Stimulated activated CD8-positive, alpha-beta memory T cell treated with anti-CD3 and anti-CD28 coated beads, Interleukin-12 subunit alpha, Interleukin-12 subunit beta, amount 100 ng/mL, for 24 hours (primary cell): ENCODE results near the gene ZNF148.
"Not testable (repeated sequence)": the region's sequence is repeated elsewhere in the genome, so short reads cannot be mapped to it uniquely, and the experiment has no call there.

Source experiments
- DNase-seq: peaks from one replicate; pipeline ENCODE4 v3.0.0-alpha.2; 2020; ENCODE audit errors: extremely low read depth

ZNF148 gene, protein sequence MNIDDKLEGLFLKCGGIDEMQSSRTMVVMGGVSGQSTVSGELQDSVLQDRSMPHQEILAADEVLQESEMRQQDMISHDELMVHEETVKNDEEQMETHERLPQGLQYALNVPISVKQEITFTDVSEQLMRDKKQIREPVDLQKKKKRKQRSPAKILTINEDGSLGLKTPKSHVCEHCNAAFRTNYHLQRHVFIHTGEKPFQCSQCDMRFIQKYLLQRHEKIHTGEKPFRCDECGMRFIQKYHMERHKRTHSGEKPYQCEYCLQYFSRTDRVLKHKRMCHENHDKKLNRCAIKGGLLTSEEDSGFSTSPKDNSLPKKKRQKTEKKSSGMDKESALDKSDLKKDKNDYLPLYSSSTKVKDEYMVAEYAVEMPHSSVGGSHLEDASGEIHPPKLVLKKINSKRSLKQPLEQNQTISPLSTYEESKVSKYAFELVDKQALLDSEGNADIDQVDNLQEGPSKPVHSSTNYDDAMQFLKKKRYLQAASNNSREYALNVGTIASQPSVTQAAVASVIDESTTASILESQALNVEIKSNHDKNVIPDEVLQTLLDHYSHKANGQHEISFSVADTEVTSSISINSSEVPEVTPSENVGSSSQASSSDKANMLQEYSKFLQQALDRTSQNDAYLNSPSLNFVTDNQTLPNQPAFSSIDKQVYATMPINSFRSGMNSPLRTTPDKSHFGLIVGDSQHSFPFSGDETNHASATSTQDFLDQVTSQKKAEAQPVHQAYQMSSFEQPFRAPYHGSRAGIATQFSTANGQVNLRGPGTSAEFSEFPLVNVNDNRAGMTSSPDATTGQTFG

DNA sequence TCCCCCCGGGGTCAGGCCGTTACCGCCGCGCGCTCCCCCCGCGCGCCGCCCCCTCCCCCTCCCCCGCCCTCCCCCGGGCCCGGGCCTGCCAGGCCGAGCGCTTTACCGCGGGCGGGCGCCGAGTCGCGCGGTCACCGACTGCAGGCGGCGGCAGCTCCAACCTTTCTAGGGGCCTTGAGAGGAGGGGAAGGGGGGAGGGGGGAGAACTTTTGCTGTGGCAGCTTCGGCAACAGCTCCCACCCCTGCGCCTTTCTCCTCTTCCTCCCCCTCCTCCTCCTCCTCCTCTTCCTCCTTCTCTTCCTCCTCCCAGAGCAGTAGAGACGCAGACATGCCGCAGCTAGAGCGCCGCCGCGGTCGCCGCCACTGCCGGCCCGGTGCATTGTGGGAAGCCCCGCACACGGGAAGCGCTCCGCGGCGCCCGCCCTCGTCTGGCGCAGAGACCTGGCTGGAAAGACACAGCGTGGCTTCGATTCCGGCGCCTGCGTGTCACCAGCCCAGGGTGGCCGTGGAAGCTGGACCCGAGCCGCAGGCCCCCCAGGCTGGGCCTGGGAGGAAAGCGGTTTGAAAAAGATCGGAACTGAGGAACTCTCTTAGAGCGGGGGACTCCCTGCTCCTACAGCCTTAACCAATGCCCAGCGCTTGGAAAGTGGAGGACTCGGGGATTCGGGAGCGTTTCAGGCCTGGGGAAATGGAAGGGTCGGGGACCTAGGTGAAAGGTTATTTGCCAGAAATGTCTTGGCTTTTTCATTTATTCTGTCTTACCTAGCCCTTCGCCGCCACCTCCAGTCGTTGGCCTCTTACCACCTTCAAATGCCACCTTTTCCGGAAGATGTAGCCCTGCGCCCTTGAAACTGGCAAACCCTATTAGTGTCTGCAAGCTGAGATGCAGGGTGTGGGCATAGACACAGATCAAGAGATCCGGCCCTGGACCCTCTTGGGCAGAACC lies at the start of gene ZNF148:
TSS of gene ZNF148 (minus strand) at position 330 of the 946 bp plus-strand sequence. CDS start 61,685 bp downstream, outside the sequence.
- peak; percentile 78 for DNase-seq

DNA sequence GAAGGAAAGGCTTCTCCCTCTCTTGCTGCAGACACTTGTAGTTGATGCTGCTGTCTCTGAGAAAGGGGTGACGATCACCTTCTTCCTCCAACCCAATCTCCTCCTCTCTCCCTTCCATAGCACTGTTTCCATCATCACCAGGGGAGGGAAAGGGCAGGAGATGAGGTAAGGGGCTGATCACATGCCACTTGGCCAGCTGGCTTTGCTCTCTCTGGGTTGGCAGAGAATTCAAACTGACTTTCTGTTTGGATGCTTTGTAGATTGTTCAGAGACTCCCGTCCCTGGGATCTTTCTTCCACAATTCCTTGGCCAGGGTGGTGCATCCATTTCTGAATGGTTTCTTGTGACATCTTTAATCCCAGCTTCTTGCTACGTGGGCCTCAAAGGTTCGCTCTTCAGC lies 43.2 kb upstream of the ZNF148 start:
- DNase-seq, result no peak

DNA sequence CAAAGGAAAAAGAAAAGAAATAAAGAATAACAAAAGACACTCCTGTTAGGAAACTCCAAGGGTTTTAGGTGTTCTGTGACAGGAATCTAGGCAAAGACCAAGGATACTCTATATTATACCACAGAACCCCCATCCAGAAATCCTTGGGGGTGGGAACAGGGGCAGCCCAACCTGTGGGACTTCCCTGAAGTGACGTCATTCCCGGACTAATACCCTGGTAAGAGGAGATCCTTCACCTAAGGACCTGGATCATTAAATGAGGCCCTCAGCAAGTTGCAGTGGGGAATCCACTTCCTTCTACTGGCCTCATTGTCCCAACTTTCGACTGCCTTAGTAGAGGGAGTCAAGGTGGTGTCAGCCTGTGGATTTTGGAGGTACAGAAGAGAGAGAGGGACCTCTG lies 41.1 kb upstream of the ZNF148 start:
- no peak for DNase-seq

DNA sequence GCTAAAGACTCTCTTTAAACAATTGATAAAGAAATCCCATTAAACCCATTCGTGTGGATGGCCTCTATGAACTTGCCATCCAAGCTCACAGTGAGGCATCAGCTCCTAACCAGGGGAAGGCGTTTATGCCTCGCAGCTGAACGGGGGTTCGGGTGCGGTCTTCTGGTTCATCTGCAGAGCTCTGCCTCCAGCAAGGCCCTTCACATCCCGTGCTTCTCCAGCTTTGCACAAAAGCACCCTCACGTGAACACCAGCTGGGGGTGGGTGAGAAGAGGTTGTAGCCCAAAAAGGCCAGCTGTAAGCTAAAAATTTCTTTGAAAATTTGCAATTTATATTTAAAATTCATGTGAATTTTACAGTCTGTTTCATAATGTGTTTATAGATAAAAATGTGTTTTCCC lies 39.5 kb upstream of the ZNF148 start:
- no peak for DNase-seq

DNA sequence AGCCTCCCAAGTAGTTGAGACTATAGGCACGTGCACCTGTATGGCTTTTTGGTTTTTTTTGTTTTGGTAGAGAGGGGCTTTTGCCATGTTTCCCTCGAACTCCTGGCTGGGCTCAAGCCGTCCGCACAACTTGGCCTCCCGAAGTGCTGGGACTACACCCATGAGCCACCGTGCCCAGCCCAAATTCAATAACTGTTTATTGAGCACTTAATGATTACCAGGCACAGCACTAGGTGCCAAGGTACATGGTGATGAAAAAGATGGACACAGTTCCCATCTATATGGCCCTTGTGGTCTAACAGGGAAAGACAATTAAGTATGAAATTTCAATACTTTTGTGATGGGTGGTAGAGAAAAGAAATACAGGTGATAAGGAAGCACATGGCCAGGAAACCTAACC lies 35.8 kb upstream of the ZNF148 start:
- no peak for DNase-seq

DNA sequence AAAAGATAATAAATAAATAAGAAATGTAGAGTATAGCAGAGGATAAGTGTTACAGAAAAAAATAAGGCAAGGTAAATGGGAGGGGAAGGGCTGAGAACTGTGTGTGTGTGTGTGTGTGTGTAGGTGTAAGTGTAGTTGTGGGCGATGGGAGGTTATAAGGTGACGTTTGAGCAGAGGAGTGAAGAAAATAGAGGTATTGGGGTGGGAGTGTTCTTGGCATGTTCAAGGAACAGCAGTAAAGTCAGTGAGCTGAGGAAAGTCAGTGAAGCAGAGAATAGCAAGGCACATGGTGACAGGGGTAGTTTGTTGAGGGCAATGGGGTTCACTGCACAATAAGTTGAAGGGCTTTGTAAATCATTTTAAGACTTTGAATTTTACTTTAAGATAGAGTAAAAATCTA lies 30.9 kb upstream of the ZNF148 start:
- no peak for DNase-seq

DNA sequence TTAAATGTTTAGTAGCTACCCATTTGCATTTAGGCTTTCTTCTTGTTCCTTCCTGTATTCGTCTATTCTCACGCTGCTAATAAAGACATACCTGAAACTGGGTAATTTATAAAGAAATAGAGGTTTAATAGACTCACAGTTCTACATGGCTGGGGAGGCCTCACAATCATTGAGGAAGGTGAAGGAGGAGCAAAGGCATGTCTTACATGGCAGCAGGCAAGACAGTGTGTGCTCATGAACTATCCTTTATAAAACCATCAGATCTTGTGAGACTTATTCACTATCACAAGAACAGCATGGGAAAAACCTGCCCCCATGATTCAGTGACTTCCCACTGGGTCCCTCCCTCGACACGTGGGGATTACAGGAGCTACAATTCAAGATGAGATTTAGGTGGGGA lies 30.4 kb upstream of the ZNF148 start:
- not testable (repeated sequence) for DNase-seq

DNA sequence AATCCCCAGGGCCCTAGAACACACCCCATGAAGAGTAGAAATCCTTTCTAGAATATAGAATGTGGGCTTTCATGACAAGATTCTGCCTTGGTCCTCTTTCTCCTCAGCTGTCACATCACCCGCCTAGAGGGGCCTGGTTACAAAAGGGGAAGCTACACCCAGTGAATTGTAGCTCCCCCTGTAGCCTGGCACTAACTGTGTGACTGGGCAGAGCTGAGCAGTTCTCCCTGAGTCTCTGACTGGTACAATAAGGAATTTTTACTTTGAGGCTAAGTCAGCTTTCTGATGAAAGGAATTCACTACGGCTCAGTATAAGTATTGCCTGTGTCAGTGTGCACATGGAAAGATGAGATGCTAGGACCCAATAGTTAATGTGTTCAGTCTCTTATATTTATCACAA lies 28.7 kb upstream of the ZNF148 start:
- no peak for DNase-seq

DNA sequence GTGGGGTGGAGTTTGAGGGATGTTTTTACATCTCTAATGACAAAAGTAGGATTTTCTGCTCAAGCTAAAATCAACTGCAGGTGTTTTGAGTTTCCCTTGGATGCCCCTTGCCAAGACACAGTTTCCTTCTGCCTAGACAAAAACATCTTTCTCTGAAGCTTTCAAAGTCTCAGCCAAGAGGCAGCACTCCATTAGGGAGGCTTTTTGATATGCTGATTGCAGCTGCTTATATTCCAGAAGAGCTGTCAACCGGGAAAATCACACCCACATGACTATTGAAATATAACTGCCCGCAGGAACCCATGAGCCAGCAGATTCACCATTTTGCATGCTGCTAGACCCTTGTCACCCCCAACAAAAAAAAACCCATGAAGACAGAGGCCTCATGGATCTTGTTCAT lies 27.5 kb upstream of the ZNF148 start:
- no peak for DNase-seq

DNA sequence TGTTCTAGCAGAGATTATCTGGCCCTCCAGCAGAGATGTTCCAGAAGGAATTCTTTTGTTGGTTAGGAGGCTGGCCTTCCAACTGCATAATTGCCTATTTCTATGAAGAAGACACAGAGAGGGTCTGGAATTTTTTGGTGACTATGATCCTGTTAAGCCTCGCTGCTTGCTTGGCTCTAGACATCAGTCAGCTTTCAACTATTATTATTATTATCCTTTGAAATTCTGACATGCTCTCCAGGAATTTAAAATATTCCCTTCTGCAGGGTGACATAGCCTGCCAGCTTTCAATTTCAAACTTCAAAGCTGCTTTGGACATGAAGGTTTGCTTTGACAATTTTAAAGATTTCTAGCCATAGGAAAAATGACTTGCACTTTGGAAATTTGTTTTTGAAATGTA lies 26.3 kb upstream of the ZNF148 start:
- DNase-seq, result no peak

DNA sequence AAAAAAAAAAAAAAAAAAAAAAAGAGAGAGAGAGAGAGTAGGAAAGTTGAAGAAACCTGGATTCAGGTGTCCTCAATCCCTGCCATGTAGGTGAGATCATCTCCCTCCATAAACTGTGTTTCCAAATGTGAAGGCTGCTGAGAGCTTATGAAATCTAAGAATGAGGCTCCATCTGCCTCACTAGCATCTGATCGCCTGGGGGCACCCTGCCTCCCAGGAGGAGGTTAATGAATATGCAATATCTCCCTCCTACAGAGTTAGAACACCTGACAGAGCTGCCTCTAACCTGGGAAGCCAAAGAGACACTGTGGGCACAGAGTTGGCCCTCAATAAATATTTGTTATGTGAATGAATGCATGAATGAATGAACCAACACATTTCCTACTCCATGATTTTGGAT lies 23.8 kb upstream of the ZNF148 start:
- DNase-seq, result no peak

DNA sequence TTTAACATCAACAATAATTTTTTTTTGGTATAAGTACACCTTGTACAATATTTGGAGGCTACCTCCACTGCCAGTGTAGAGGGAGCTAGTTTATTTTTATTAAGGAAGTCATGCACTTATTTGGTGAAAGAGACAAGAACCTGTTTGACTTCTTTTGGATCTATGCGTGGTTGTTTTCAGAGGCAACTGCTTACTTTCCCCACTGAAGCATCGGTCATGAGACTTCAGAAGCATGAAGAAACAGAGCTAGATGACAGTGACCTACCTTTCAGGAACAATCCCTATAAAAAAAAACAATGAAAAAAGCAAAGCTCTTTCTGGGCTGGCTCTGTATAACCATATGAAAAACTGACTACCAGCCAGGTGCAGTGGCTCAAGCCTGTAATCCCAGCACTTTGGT lies 20.0 kb upstream of the ZNF148 start:
- no peak for DNase-seq

DNA sequence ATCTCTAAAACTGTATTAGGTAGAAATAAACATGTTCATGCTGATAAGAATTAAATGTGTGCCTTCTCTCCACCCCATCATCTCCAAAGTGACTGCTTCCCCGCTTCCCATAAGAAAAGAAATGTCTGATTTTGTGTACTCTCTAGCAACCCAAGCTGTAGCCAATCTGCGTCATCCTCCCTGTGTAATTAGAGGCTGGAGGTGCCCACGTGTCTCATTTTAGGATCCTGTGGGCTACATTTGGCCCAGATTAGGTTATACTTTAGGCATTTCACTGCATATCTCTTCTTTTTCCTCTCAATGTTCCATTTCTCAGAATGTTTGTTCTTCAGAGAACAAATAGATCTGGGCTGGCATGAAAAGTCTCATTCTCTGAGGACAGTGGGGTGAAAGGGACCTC lies 19.3 kb upstream of the ZNF148 start:
- DNase-seq, result no peak

DNA sequence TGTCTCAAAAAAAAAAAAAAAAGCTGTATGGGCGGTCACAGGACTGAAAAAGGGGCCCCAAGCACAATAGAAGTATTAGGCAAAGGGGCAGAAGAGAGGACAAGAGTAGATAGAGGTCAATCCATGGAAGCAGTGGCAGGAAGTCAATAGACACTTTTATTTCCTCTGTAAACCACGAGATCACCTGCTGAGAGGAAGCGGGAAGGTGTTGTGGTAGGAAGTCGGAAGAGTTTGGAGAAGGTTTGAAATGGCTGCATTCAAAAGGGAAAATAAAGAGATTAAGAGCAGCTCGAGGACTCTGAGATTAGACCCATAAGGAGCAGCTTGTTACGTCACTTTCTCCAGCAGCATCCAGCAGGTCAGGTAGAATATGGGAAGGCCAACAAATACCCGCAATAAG lies 14.2 kb upstream of the ZNF148 start:
- DNase-seq, result no peak

DNA sequence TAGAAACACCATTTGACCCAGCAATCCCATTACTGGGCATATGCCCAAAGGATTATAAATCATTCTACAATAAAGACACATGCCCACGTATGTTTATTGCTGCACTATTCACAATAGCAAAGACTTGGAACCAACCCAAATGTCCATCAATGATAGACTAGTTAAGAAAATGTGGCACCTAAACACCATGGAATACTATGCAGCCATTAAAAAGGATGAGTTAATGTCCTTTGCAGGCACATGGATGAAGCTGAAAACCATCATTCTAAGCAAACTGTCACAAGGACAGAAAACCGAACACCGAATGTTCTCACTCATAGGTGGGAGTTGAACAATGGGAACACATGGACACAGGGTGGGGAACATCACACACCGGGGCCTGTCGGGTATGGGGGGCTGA lies 13.2 kb upstream of the ZNF148 start:
- not testable (repeated sequence) for DNase-seq

DNA sequence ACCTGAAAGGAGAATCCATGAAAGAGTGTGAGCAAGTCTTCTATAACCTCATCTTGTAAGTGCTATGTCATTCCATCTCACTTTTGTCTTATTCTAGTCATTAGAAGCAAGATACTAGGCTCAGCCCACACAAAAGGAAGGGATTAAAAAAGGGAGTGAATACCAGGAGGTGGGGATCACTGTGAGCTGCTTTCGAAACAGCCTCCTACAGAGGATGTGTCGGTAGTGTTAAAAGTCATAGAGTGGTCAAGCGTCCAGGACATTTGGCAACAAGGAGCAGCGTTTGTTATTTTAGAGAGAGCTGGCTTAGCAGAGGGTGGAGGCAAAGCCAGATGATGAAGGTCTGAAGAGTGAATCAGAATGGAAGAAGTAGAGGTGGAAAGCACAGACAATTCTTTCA lies 11.7 kb upstream of the ZNF148 start:
- DNase-seq, result no peak

DNA sequence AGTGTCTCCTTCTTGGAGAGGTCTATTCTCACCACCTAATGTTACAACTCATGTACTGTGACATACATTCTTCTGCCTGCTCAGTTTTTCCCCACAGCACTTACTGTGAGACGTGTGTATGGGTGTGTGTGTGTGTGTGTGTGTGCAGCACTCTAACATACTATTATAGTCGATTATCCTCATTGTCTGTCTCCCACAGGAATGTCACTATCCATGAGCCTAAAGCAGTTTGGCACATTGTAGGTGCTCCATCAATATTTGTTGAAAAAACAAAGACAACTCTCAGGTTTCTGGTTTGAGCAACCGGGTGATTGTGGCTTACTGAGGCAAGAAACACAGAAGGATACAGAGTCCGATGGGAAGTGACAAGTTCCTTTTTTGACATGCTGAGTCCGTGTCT lies 8.6 kb upstream of the ZNF148 start:
- no peak for DNase-seq

DNA sequence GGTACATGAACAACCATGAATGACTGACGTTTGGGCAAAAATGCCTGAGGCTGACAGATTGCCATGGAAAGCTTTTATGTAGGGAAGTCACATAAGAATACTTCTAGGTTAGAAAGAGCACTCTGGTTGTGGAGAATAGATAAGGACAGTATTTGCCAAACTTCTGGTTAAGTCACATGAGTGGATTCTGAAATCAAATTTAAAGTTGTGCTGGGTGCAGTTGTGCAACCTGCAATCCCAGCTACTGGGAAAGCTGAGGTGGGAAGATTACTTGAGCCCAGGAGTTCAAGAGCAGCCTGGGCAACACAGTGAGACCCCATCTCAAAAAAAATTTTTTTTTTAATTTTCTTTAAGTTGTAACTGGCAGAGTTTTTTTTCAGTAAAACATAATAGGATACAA lies 7.2 kb upstream of the ZNF148 start:
- DNase-seq, result no peak

DNA sequence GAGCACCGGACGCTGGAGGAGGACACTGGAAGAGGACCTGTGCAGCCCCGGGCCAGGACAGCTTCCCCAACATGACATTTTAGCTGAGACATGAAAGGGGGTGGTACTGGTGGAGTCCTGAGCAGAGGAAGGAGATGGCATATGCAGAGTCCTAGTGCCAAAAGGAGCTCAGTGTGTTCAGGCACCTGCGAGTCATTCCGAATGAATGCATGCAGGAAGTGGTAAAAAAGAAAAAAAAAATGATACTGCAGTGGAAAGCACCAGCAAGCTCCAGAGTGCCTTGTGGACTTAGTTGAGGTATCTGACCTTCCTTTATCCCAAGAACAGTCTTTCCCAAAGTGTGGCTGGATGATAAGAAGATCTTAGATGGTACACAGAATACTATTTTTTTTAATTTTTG lies 6.6 kb upstream of the ZNF148 start:
- no peak for DNase-seq

DNA sequence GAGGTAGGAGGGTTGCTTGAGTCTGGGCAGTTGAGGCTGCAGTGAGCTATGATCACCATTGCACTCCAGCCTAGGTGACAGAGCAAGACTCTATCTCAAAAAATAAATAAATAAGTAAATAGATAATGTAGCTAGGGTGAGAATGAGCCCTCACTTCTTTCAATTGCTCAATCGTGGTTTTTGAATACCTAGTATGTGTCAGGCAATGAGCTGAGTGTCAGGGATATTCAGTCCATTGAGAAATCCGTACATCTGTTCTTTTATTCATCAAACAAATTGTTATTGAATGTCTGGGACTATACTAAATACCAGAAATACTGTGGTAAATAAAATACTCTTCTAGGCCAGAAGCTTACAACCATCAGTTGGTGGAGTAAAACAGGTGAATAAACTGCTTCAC lies 6.2 kb upstream of the ZNF148 start:
- no peak for DNase-seq

DNA sequence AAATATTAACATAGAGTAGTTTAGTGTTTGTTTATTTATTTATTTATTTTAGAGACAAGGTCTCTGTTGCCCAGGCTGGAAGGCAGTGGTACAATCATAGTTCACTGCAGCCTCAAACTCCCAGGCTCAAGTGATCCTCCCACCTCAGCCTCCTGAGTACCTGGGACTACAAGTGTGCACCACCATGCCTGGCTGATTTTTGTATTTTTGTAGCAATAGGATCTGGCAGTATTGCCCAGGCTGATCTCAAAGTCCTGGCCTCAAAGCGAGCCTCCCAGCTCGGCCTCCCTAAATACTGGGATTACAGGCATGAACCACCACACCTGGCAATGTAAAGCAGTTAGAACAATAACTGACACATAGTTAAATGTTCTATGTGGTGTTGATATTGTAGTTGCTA lies 4.4 kb upstream of the ZNF148 start:
- no peak for DNase-seq

DNA sequence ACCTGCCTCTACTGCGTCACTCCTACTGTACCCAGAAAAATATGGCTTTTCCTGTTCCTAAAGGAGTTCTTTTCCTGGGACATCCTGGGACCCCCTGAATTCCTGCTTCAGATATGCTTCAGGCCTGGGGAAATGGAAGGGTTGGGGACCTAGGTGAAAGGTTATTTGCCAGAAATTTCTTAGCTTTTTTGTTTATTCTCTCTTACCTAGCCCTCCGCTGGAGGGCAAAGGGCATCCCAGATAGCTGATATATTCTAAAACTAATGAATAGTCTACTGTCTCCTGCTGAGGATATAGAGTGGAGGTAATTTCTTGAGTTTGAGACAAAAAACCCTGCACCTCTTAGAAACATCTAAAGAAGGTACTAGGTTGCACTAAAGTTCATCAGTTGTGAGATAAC lies 3.6 kb upstream of the ZNF148 start:
- DNase-seq, result no peak
